Measurements from ENCODE around the gene TMEM119.

- no peak for TF ChIP-seq CTCF (IDR thresholded peaks at IDR 0.05)
- no peak for TF ChIP-seq POLR2A (IDR thresholded peaks at IDR 0.05)
Measured at GRCh38 chr12:108592033-108592909, 5.6 kb downstream of the TMEM119 start.

Data from adrenal gland (tissue), 5 donors.